Ovary (tissue), 9 donors: ENCODE results near the gene NOTO. TPM values are rescaled to one million over a fixed set of nuclear protein-coding genes. Genes with fewer than 3 reads are reported as not detected.
A peak's percentile ranks its signal among the peaks of the same experiment; 100 is the strongest.

Experiments
- DNase-seq, 5 donors: peaks; one replicate each; pipeline ENCODE4 v3.0.0-alpha.2; 2019 to 2020
- H3K27ac ChIP-seq, 2 donors: fragments of 200-600 bp; one replicate each; pipeline versions ENCODE4 v1.5.1 to v1.8.0; 2019 to 2022
- H3K27me3 ChIP-seq: fragments of 200-600 bp; one replicate; pipeline ENCODE4 v1.8.0; 2022
- H3K36me3 ChIP-seq: fragments of 200-600 bp; sonication (generic); one replicate; pipeline ENCODE4 v1.5.1; 2019
- H3K4me1 ChIP-seq: one replicate; pipeline ENCODE4 v1.8.1; 2013; ENCODE audit warnings: mild to moderate bottlenecking, moderate library complexity; ENCODE audit not compliant: insufficient read depth
- H3K4me3 ChIP-seq: fragments of 200-600 bp; sonication (generic); one replicate; pipeline ENCODE4 v1.5.1; 2017
- H3K9me3 ChIP-seq, 2 donors: fragments of 200-600 bp in 1 of 2; sonication (generic) in 1 of 2; one replicate each; pipeline versions ENCODE4 v1.5.1 to v1.8.1; 2013 to 2019; ENCODE audit warnings: mild to moderate bottlenecking in 1 of 2, moderate library complexity in 1 of 2
- CTCF ChIP-seq, 3 donors: fragments of 450-650 bp in 2 of 3; fragments of 200-600 bp in 1 of 3; IDR thresholded peaks; one replicate each; pipeline versions ENCODE4 v1.5.1 to v1.8.0; 2016 to 2022; ENCODE audit warnings: antibody characterized with exemption in 3 of 3, mild to moderate bottlenecking in 1 of 3
- EP300 ChIP-seq: sonication (generic); formaldehyde crosslinking; IDR thresholded peaks from one replicate; pipeline ENCODE4 v1.6.1; 2017; ENCODE audit warnings: antibody characterized with exemption
- POLR2A ChIP-seq: fragments of 450-650 bp; IDR thresholded peaks from one replicate; pipeline ENCODE4 v1.6.1; 2017; ENCODE audit warnings: antibody characterized with exemption, mild to moderate bottlenecking, moderate library complexity
- WGBS, 3 donors: extraction: QIAGEN DNeasy Blood & Tissue Kit in 1 of 3; methylation state at CpG; one replicate each; pipeline versions ENCODE4 v1.1.5 to v1.1.7; 2013 to 2017; 5-methylcytosine and 5-hydroxymethylcytosine counted together
- intact Hi-C, 4 donors: fragments of 100-400 bp; cut with DNase I; formaldehyde crosslinking; loops; one replicate each; pipeline versions ENCODE4 v1.11.0 to v1.15.1; 2022 to 2023
- polyA plus RNA-seq, 2 donors: library from polyadenylated mRNA; stranded (reverse); fragments of 200-250 nt in 1 of 2; fragments of 350-450 nt in 1 of 2; fragmentation: Illumina TruSeq in 1 of 2; extraction: RNeasy Lipid Tissue Mini Kit (QIAGEN cat#74804) in 1 of 2; gene quantifications; one replicate each; pipeline ENCODE4 v1.2.3, GENCODE V29; 2013 to 2014
- total RNA-seq, 7 donors: library from RNA; depleted of rRNA in 2 of 7; stranded (reverse); fragments of >200 nt in 2 of 7; fragmentation: NEBNext Ultra II Directional in 3 of 7; extraction: Animal tissue kit (Norgen Biotek cat#: 25700) in 3 of 7; gene quantifications; one replicate each; pipeline versions ENCODE4 v1.1.0 to v1.2.4, GENCODE V29; 2016 to 2023
- donor health status: DM: no; HTN: no; CAD: no; lungs with moderate emphysema.
- donor health status: DM: no; HTN: no; CAD: no.
- donor health status: Bipolar disorder and iron deficiency.
- donor health status: DM: yes; HTN: yes; CAD: no.
- donor health status: DM: no; HTN: no; CAD: no.
- donor health status: DM: yes; HTN: yes; CAD: no.

NOTO gene
- total and polyA plus RNA-seq, 9 donors: not detected

DNA sequence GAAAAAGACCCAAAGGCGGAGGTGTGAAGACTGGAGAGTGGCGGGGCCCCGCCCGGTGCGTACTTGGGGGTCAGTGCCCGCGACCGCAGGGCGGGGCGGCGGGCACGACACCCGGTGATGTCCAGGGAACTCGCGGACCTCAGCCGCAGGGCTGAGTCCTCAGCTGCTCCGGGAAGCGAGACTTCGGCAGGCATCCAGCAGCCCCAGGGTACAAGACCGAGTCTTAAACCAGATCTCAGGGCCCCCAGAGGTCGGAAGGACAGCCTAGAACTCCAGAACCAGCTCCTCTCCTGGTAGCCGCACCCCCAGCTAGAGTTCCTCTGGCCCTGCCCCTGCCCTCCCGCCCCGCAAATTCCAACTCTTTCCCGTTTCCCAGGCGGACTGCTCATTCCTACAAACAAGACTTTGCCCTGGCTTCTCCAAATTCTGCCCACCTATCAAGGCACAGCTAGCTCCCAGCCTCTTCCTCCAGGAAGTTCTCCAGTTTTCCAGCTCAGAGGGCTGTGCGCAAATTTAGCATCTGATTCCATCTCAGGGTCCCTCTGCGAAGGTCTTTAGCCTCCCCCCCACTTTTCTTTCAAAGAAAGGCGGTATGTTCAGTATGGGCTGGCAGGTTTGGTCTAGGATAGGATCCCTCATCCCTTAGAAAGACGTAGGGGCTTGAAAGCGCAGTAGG is 26.0 kb upstream of the NOTO start:
- Histone ChIP-seq H3K9me3 (no peaks in the 10 kb centered on the region), H3K4me1 (peaks cover 2% of the 10 kb centered on the region), H3K27me3 (no peaks in the 10 kb centered on the region), H3K36me3 (no peaks in the 10 kb centered on the region), H3K27ac (no peak overlapping the region), H3K4me3 (peak overlapping the region; percentile 42)
- no peak for TF ChIP-seq CTCF (IDR thresholded peaks at IDR 0.05)
- no peak for TF ChIP-seq POLR2A
- no peak for TF ChIP-seq EP300
- DNase-seq: peak in 4 of 5 donors; percentile 35 to 44 (median 38)
- 2 to 5% (median 3%) methylated on average over 17 to 31 of the region's 31 CpGs for WGBS, 3 donors
- intact Hi-C loops: loop anchor here (5.0 to 10.0 kb wide), 5 partner anchors 89 to 402 kb away; partner anchors contain the start of gene SPR (in 1 of the 4)

DNA sequence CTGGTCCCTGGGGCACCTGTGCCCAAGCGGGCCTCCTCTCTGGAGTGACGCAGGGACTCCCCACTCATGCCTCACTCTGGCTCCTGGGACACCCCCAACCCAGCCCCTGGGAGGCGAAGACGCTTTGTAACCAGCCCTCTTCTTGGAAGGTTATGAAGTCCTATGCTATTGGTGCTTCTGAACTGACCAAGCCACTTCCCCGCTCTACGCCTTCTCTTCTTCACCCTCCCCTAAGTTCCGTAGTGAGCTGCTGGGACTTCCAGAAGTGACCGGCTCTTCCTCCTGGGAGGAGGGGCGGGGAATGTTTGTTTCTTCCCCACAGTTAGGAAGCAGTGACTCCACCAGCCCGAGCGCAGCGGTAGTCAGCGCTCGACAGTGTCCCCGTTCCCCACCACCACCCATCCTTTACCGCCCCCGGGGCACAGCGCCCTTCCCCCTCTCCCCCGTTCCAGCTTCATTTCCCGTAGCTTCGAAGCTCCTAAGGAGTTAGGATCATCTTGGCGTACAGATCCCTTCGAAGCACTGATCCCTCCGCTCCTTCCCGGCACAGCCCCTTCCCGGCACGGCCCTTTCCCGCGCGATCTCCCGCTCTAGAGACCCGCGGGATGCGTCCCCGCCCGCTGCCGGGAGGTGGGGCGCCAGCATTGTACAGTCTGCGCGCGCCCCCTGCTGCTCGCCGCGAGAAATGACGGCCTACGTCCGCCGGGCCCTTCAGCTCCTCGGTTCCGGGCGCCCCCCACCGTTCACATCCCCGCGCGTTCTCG is 25.3 kb upstream of the NOTO start:
- no peaks in the 10 kb centered on the region for H3K9me3 ChIP-seq
- H3K4me1 ChIP-seq: peaks cover 2% of the 10 kb centered on the region
- H3K27ac ChIP-seq: no peak overlapping the region
- no peak for TF ChIP-seq EP300
- peak; percentile 94 to 99 (median 98) for TF ChIP-seq CTCF (IDR thresholded peaks at IDR 0.05)
- TF ChIP-seq POLR2A: no peak
- DNase-seq: peak; percentile 82 to 95 (median 92)
- 1% methylated on average over 53 to 56 of the region's 56 CpGs for WGBS, 3 donors
- intact Hi-C loops: loop anchor here (5.0 to 10.0 kb wide), 5 partner anchors 90 to 402 kb away; partner anchors contain the start of gene SPR (in 1 of the 4)
- no peaks in the 10 kb centered on the region for H3K27me3 ChIP-seq
- H3K36me3 ChIP-seq: no peaks in the 10 kb centered on the region
- peak overlapping the region; percentile 42 for H3K4me3 ChIP-seq

GRCh38 chr2:73177645-73178255 is 24.6 kb upstream of the NOTO start:
- Histone ChIP-seq H3K27me3 (no peaks in the 10 kb centered on the region), H3K4me1 (peaks cover 2% of the 10 kb centered on the region), H3K4me3 (no peak overlapping the region), H3K27ac (no peak overlapping the region), H3K9me3 (no peaks in the 10 kb centered on the region), H3K36me3 (no peaks in the 10 kb centered on the region)
- WGBS, 3 donors: 5 to 11% (median 8%) methylated on average over 12 of the region's 12 CpGs
- no peak for DNase-seq
- intact Hi-C loops: loop anchor here (5.0 to 10.0 kb wide), 5 partner anchors 90 to 403 kb away; partner anchors contain the start of gene SPR (in 1 of the 4)
- TF ChIP-seq CTCF (IDR thresholded peaks at IDR 0.05) (no peak), EP300 (no peak), POLR2A (no peak)

GRCh38 chr2:73185965-73186364 is 16.4 kb upstream of the NOTO start:
- no peak overlapping the region for H3K27ac ChIP-seq
- no peaks in the 10 kb centered on the region for H3K27me3 ChIP-seq
- no peak overlapping the region for H3K4me3 ChIP-seq
- intact Hi-C loops: no loop called here
- H3K36me3 ChIP-seq: no peaks in the 10 kb centered on the region
- no peak for TF ChIP-seq POLR2A
- TF ChIP-seq CTCF (IDR thresholded peaks at IDR 0.05): no peak
- no peak for TF ChIP-seq EP300
- H3K4me1 ChIP-seq: no peaks in the 10 kb centered on the region
- no peaks in the 10 kb centered on the region for H3K9me3 ChIP-seq
- WGBS, 3 donors: 83 to 88% (median 83%) methylated on average over 2 of the region's 2 CpGs
- DNase-seq: no peak
